Mammary epithelial cell (primary cell): ENCODE results near the gene HPSE2.

Source experiments
- EZH2 ChIP-seq: IDR thresholded peaks from 2 replicates; pipeline ENCODE4 v1.6.1; 2012; ENCODE audit warnings: low read length, inconsistent platforms, borderline replicate concordance
- TF ChIP-seq, protein P1 (sequence below), 2 donors: IDR thresholded peaks in 1 of 2; conservative IDR thresholded peaks in 1 of 2; 2 replicates each; pipeline ENCODE4 v1.5.1; 2011 to 2012; ENCODE audit warnings: inconsistent platforms in 2 of 2, low read length in 2 of 2, mild to moderate bottlenecking in 2 of 2, control low read depth in 1 of 2, low read depth in 1 of 2; ENCODE audit not compliant: insufficient read depth in 1 of 2; ENCODE audit errors: extremely low read depth in 1 of 2

- TF ChIP-seq, protein P1, sequence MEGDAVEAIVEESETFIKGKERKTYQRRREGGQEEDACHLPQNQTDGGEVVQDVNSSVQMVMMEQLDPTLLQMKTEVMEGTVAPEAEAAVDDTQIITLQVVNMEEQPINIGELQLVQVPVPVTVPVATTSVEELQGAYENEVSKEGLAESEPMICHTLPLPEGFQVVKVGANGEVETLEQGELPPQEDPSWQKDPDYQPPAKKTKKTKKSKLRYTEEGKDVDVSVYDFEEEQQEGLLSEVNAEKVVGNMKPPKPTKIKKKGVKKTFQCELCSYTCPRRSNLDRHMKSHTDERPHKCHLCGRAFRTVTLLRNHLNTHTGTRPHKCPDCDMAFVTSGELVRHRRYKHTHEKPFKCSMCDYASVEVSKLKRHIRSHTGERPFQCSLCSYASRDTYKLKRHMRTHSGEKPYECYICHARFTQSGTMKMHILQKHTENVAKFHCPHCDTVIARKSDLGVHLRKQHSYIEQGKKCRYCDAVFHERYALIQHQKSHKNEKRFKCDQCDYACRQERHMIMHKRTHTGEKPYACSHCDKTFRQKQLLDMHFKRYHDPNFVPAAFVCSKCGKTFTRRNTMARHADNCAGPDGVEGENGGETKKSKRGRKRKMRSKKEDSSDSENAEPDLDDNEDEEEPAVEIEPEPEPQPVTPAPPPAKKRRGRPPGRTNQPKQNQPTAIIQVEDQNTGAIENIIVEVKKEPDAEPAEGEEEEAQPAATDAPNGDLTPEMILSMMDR (conservative IDR thresholded peaks at IDR 0.05 in 1 of 2, IDR thresholded peaks at IDR 0.05 in 1 of 2; ENCODE audit: extremely low read depth in 1 of 2, insufficient read depth in 1 of 2, low read depth in 1 of 2, low read length in 2 of 2): no peak
- no peak for TF ChIP-seq EZH2
Measured at GRCh38 chr10:98509745-98510144, 725.9 kb downstream of the HPSE2 start.
